NOMO-1 treated with dmso at 0.1 percent for 144 hours (cell line): ENCODE measurements around the gene IL12B.
"Not testable (repeated sequence)": the region's sequence is repeated elsewhere in the genome, so short reads cannot be mapped to it uniquely, and the experiment has no call there.

Experiments used
- DNase-seq: peaks from one replicate; lab custom pipeline; 2025; ENCODE audit not compliant: unreplicated experiment; lab: John Stamatoyannopoulos, UW

The IL12B gene

GRCh38 chr5:159297300-159297699 is 33.0 kb downstream of the IL12B start:
- not testable (repeated sequence) for DNase-seq

- no peak for DNase-seq
Measured at GRCh38 chr5:159294921-159295320, 35.4 kb downstream of the IL12B start.

- no peak for DNase-seq
Measured at GRCh38 chr5:159290741-159291140, 39.5 kb downstream of the IL12B start.

GRCh38 chr5:159286420-159287035 is 43.8 kb downstream of the IL12B start:
- peak; percentile 2 for DNase-seq

- no peak for DNase-seq
Measured at GRCh38 chr5:159274676-159275075, 55.6 kb downstream of the IL12B start.

- no peak for DNase-seq
Measured at GRCh38 chr5:159273923-159274322, 56.4 kb downstream of the IL12B start.

- no peak for DNase-seq
Measured at GRCh38 chr5:159269723-159270122, 60.6 kb downstream of the IL12B start.

GRCh38 chr5:159266764-159267163 is 63.5 kb downstream of the IL12B start:
- not testable (repeated sequence) for DNase-seq
